K562 (cell line): ENCODE measurements around the gene MGRN1. TPM values are rescaled to one million over a fixed set of nuclear protein-coding genes. Genes with fewer than 3 reads are reported as not detected.

Source experiments
- ATAC-seq: fragments of 200-7000 bp; cut with Tn5 transposase; 3 replicates; pipeline ENCODE4 v1.9.1; 2020; ENCODE audit warnings: moderate library complexity
- BruUV-seq: library from RNA; stranded (reverse); fragments of 400-500 nt; replicated peaks from 2 replicates; lab custom pipeline; 2021; lab: Mats Ljungman, UMichigan
- CTCF ChIA-PET: fragments of 300-600 bp; formaldehyde crosslinking; extraction: SDS; loops from one replicate; lab custom pipeline; 2021; ENCODE audit warnings: low intra/inter-chr PET ratio; lab: Yijun Ruan, JAX
- POLR2A ChIA-PET: fragments of 300-600, 350-650 bp; sonication (Branson Sonifier 250); formaldehyde crosslinking; extraction: SDS; loops from one replicate; lab custom pipeline; 2021; ENCODE audit warnings: antibody characterized with exemption, inconsistent platforms; lab: Yijun Ruan, JAX
- DNase-seq, 4 experiments: peaks; one replicate each; pipeline versions ENCODE4 v3.0.0 to v3.0.0-alpha.2; 2011 to 2018; ENCODE audit warnings: low spot score in 3 of 4, mixed read lengths in 3 of 4; ENCODE audit errors: extremely low read depth in 1 of 4
- FAIRE-seq: peaks from 2 replicates; lab custom pipeline; 2011; peaks lifted over from hg19 to GRCh38; lab: Jason Lieb, UNC
- H2AFZ ChIP-seq: 2 replicates; pipeline ENCODE4 v1.6.0; 2011; ENCODE audit warnings: low read depth, low read length, control low read depth, inconsistent platforms
- H3K27ac ChIP-seq: fragments of 200-600 bp; 3 replicates; pipeline ENCODE4 v1.8.0; 2011; ENCODE audit warnings: low read depth, mild to moderate bottlenecking, control low read depth, inconsistent platforms, low read length, moderate library complexity, mixed read lengths; ENCODE audit errors: extremely low read depth
- H3K27me3 ChIP-seq, 2 experiments: fragments of 300-600 bp in 1 of 2; 2 replicates in 1 of 2; 3 replicates in 1 of 2; pipeline versions ENCODE4 v1.6.0 to v1.8.0; 2011; ENCODE audit warnings: inconsistent platforms in 2 of 2, low read length in 2 of 2, mild to moderate bottlenecking in 1 of 2, mixed read lengths in 1 of 2, moderate library complexity in 1 of 2; ENCODE audit not compliant: control insufficient read depth in 2 of 2, insufficient read depth in 2 of 2
- H3K36me3 ChIP-seq: fragments of 300-600 bp; 3 replicates; pipeline ENCODE4 v1.8.0; 2011; ENCODE audit warnings: mild to moderate bottlenecking, low read length, inconsistent platforms; ENCODE audit not compliant: control insufficient read depth, insufficient read depth
- H3K4me1 ChIP-seq, 2 experiments: fragments of 200-600 bp in 1 of 2; replicated peaks in 1 of 2; 2 replicates in 1 of 2; 3 replicates in 1 of 2; pipeline versions ENCODE4 v1.5.1 to v1.8.0; 2011; ENCODE audit warnings: inconsistent platforms in 2 of 2, low read length in 2 of 2, mild to moderate bottlenecking in 1 of 2, mixed read lengths in 1 of 2, moderate library complexity in 1 of 2; ENCODE audit not compliant: control insufficient read depth in 2 of 2, insufficient read depth in 2 of 2
- H3K4me2 ChIP-seq: 2 replicates; pipeline ENCODE4 v1.6.1; 2011; ENCODE audit warnings: low read length, control low read depth, inconsistent platforms, mixed read lengths; ENCODE audit not compliant: insufficient read depth
- H3K4me3 ChIP-seq: fragments of 200-600 bp; sonication (generic), shearing (Covaris generic); 2 replicates; pipeline ENCODE4 v1.5.1; 2016; ENCODE audit warnings: control low read depth, inconsistent platforms
- H3K79me2 ChIP-seq: fragments of 200-600 bp; 3 replicates; pipeline ENCODE4 v1.8.0; 2011; ENCODE audit warnings: low read length, inconsistent platforms; ENCODE audit not compliant: control insufficient read depth, insufficient read depth
- H3K9ac ChIP-seq, 2 experiments: 2 replicates each; pipeline versions ENCODE4 v1.6.0 to v1.6.1; 2011; ENCODE audit warnings: low read depth in 2 of 2, low read length in 2 of 2, control low read depth in 1 of 2, inconsistent platforms in 1 of 2, mild to moderate bottlenecking in 1 of 2, mixed read lengths in 1 of 2; ENCODE audit not compliant: insufficient read depth in 1 of 2
- H3K9me1 ChIP-seq: one replicate; pipeline ENCODE4 v1.6.0; 2011; ENCODE audit warnings: inconsistent platforms, mild to moderate bottlenecking, low read length, moderate library complexity; ENCODE audit not compliant: control insufficient read depth, insufficient read depth
- H3K9me3 ChIP-seq: replicated peaks from 2 replicates; pipeline ENCODE4 v1.5.1; 2011; ENCODE audit warnings: low read depth, low read length, inconsistent platforms; ENCODE audit not compliant: control insufficient read depth, insufficient read depth
- H4K20me1 ChIP-seq: replicated peaks from 2 replicates; pipeline ENCODE4 v1.6.1; 2011; ENCODE audit warnings: low read length, inconsistent platforms, mixed read lengths; ENCODE audit not compliant: control insufficient read depth, insufficient read depth
- FOXJ3 ChIP-seq: sonication (generic); formaldehyde crosslinking; IDR thresholded peaks from 2 replicates; pipeline ENCODE4 v1.4.0; 2020; ENCODE audit warnings: mild to moderate bottlenecking, missing genetic modification reagents
- KHSRP ChIP-seq: fragments of 450-650 bp; IDR thresholded peaks from 2 replicates; pipeline ENCODE4 v1.6.1; 2017
- MEF2A ChIP-seq: IDR thresholded peaks from 2 replicates; pipeline ENCODE4 v1.6.1; 2011; ENCODE audit warnings: low read depth, mild to moderate bottlenecking, low read length, moderate library complexity; ENCODE audit not compliant: control insufficient read depth
- SMARCC2 ChIP-seq: fragments of 450-650 bp; IDR thresholded peaks from 2 replicates; pipeline ENCODE4 v1.6.1; 2017; ENCODE audit warnings: antibody characterized with exemption, moderate library complexity, mild to moderate bottlenecking, low read depth
- SMC3 ChIP-seq: conservative IDR thresholded peaks from 2 replicates; pipeline ENCODE4 v1.6.1; 2011; ENCODE audit warnings: low read depth, low read length, improper control_type of control experiment; ENCODE audit not compliant: insufficient read depth
- TAF7 ChIP-seq: fragments of 450-650 bp; IDR thresholded peaks from 2 replicates; pipeline ENCODE4 v1.6.1; 2016; ENCODE audit warnings: missing genetic modification characterization, missing compliant biosample characterization
- TCF7 ChIP-seq: sonication (generic); IDR thresholded peaks from 2 replicates; pipeline ENCODE4 v1.6.1; 2016; ENCODE audit warnings: antibody characterized with exemption, borderline replicate concordance
- TEAD4 ChIP-seq, 2 experiments: sonication (generic) in 1 of 2; formaldehyde crosslinking in 1 of 2; IDR thresholded peaks; 2 replicates each; pipeline versions ENCODE4 v1.6.1 to v1.8.0; 2012 to 2022; ENCODE audit warnings: borderline replicate concordance in 1 of 2, inconsistent platforms in 1 of 2, low read length in 1 of 2, mild to moderate bottlenecking in 1 of 2, missing genetic modification reagents in 1 of 2
- TFAM ChIP-seq: fragments of 250-450 bp; sonication (Bioruptor Pico); conservative IDR thresholded peaks from 2 replicates; pipeline ENCODE4 v1.5.0; 2021; ENCODE audit warnings: mild to moderate bottlenecking, moderate library complexity
- ZNF23 ChIP-seq: fragments of 250-450 bp; sonication (Bioruptor Pico); IDR thresholded peaks from 2 replicates; pipeline ENCODE4 v1.4.0; 2020; ENCODE audit warnings: mild to moderate bottlenecking
- ZNF561 ChIP-seq: fragments of 450-650 bp; formaldehyde crosslinking; conservative IDR thresholded peaks from 2 replicates; pipeline ENCODE4 v1.4.0; 2020; ENCODE audit warnings: mild to moderate bottlenecking, moderate library complexity
- WGBS: fragments of 100-300 bp; shearing (Covaris generic); methylation state at CpG from one replicate; pipeline ENCODE4 v1.1.6; 2016; ENCODE audit warnings: low coverage, mixed read lengths; ENCODE audit not compliant: insufficient coverage; ENCODE audit errors: missing lambda C conversion rate; 5-methylcytosine and 5-hydroxymethylcytosine counted together
- in situ Hi-C: fragments of 300-500 bp; cut with MboI; formaldehyde crosslinking; loops from 4 replicates; pipeline ENCODE4 v1.15.0; 2018; ENCODE audit warnings: inconsistent platforms, mixed read lengths
- intact Hi-C: fragments of 100-400 bp; cut with micrococcal nuclease; formaldehyde crosslinking; loops from 2 replicates; pipeline ENCODE4 v1.14.2; 2022
- polyA plus RNA-seq, 8 experiments: library from polyadenylated mRNA; depleted of rRNA in 4 of 8; stranded (reverse) in 5 of 8; unstranded in 3 of 8; fragments of >200 nt; fragmentation: Nextera tagmentation in 2 of 8; fragmentation: Illumina TruSeq in 1 of 8; extraction: Ambion mirVana in 2 of 8; extraction: Trizol in 1 of 8; gene quantifications; 2 replicates each; pipeline versions ENCODE4 v1.2.1 to v1.2.3, GENCODE V29; 2011 to 2014; ENCODE audit warnings: inconsistent platforms in 1 of 8, missing spikeins in 1 of 8
- total RNA-seq, 7 experiments: library from RNA; depleted of rRNA in 6 of 7; stranded (reverse); fragments of >200 nt in 6 of 7; fragmentation: Illumina TruSeq in 2 of 7; extraction: Trizol in 2 of 7; gene quantifications; 2 replicates each; pipeline versions ENCODE4 v1.2.1 to v1.2.3, GENCODE V29; 2011 to 2021; ENCODE audit warnings: low replicate concordance in 1 of 7
- TF ChIP-seq, protein P1 (sequence below): sonication (generic); formaldehyde crosslinking; IDR thresholded peaks from 2 replicates; pipeline ENCODE4 v1.5.0; 2020; ENCODE audit warnings: missing genetic modification reagents

The MGRN1 gene
- total and polyA plus RNA-seq, 9 of the 15 experiments (the other 6 are each of a cell fraction or from before 2014, with no cell fraction given), result 0.15 to 37.9 (median 6.0) TPM

DNA sequence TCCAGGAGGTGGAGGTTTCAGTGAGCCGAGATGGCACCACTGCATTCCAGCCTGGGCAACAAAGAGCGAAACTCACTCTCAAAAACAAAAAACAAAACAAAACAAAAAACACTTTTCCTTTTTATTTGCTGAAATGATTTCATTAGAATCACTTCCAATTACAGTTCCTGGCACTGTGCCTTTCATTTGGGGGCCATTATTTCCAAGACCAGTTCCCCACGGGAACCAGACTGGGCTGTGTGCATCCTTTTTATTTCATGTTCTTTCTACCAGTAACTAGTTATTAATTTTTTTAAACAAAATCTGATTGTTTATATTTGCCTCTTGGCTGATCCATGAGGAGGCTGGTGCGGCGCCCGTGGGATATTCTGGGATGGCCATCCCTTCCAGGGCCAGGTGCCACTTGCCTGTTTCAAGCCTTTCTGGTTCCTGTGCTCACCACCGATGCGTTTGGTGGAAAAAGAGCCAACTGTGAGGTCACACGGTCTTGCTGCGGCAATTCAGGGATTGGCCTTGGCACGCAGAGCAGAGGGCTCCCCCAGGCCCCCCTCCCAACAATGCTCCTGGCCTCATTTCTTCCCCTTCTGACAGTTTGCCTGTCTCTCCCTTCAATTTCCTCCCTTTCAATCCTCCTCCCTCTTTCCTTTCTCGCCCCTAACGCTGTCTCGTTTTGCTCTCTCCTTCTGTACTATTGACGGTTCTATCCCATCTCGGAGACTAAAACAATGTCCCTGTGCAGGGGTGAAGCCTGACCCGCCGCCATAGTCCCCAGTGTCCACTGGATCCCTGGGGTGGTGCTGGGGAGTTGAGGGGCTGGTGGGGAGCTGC lies 23.4 kb upstream of the MGRN1 start:
- peak overlapping the region in 1 of 2 experiments; percentile 26; a peak in 1 of 4 replicates for H3K9ac ChIP-seq
- CTCF ChIA-PET, result no interaction called here
- no peak for FAIRE-seq

More for the DNA sequence above, 23.4 kb upstream of the MGRN1 start:
- BruUV-seq, result no TSS peak
- ATAC-seq (no peak), DNase-seq (no peak)
- Histone ChIP-seq H3K36me3 (no peaks in the 10 kb centered on the region), H3K79me2 (no peaks in the 10 kb centered on the region), H3K9me1 (no peaks in the 10 kb centered on the region), H4K20me1 (peaks cover 5% of the 10 kb centered on the region), H3K4me2 (no peak overlapping the region), H3K27me3 (peaks cover 57 to 74% of the 10 kb centered on the region in 2 experiments), H3K4me3 (no peak overlapping the region), H3K27ac (no peak overlapping the region), H3K9me3 (no peaks in the 10 kb centered on the region)
- in situ Hi-C loops, result no loop called here
- intact Hi-C loops, result no loop called here
- no peak for TF ChIP-seq TEAD4 (IDR thresholded peaks at IDR 0.05; ENCODE audit: low read length)
- no peak for TF ChIP-seq TEAD4 (CRISPR knock-in tag; IDR thresholded peaks at IDR 0.05; ENCODE audit: borderline replicate concordance)
- TF ChIP-seq, protein P1, sequence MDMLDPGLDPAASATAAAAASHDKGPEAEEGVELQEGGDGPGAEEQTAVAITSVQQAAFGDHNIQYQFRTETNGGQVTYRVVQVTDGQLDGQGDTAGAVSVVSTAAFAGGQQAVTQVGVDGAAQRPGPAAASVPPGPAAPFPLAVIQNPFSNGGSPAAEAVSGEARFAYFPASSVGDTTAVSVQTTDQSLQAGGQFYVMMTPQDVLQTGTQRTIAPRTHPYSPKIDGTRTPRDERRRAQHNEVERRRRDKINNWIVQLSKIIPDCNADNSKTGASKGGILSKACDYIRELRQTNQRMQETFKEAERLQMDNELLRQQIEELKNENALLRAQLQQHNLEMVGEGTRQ (CRISPR knock-in tag), result no peak
- no peak for TF ChIP-seq TCF7
- no peak for TF ChIP-seq MEF2A
- TF ChIP-seq SMARCC2, result no peak
- no peak for TF ChIP-seq KHSRP
- TF ChIP-seq SMC3, result no peak
- no peak for TF ChIP-seq TAF7
- no peak for TF ChIP-seq FOXJ3 (CRISPR knock-in tag)
- no peak for TF ChIP-seq TFAM (CRISPR knock-in tag)
- no peak for TF ChIP-seq ZNF23 (CRISPR knock-in tag)
- TF ChIP-seq ZNF561 (CRISPR knock-in tag), result no peak
- TF ChIP-seq, all 486 proteins: peak for 0
- 2% methylated on average over 18 of the region's 18 CpGs for WGBS
- POLR2A ChIA-PET, result no interaction called here
- peaks cover 3 to 20% of the 10 kb centered on the region in 2 experiments; a peak in 3 of 5 replicates for H3K4me1 ChIP-seq
- H2AFZ ChIP-seq, result no peak overlapping the region
